ENCODE data around the gene MDH1.

- TF ChIP-seq, protein P1, sequence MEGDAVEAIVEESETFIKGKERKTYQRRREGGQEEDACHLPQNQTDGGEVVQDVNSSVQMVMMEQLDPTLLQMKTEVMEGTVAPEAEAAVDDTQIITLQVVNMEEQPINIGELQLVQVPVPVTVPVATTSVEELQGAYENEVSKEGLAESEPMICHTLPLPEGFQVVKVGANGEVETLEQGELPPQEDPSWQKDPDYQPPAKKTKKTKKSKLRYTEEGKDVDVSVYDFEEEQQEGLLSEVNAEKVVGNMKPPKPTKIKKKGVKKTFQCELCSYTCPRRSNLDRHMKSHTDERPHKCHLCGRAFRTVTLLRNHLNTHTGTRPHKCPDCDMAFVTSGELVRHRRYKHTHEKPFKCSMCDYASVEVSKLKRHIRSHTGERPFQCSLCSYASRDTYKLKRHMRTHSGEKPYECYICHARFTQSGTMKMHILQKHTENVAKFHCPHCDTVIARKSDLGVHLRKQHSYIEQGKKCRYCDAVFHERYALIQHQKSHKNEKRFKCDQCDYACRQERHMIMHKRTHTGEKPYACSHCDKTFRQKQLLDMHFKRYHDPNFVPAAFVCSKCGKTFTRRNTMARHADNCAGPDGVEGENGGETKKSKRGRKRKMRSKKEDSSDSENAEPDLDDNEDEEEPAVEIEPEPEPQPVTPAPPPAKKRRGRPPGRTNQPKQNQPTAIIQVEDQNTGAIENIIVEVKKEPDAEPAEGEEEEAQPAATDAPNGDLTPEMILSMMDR (IDR thresholded peaks at IDR 0.05), result no peak
- TF ChIP-seq POLR2A (IDR thresholded peaks at IDR 0.05) (no peak), POLR2AphosphoS5 (IDR thresholded peaks at IDR 0.05) (no peak)
Observed at GRCh38 chr2:63651356-63651755, 62.6 kb downstream of the MDH1 start.
